ENCODE measurements around the gene IKBKE.

Gene IKBKE

GRCh38 chr1:206468571-206468970, 1.7 kb upstream of the IKBKE start:
- Histone ChIP-seq H3K4me3 (ENCODE audit: insufficient read length, low read depth) (no peak overlapping the region), H3K36me3 (ENCODE audit: insufficient read depth, insufficient read length, low read length) (peaks cover 16% of the 10 kb centered on the region), H3K9ac (ENCODE audit: insufficient read length, low read depth) (no peak overlapping the region), H3K4me1 (ENCODE audit: insufficient read depth, insufficient read length) (peaks cover 26% of the 10 kb centered on the region), H3K27me3 (ENCODE audit: insufficient read depth, insufficient read length) (peaks cover 7% of the 10 kb centered on the region), H3K9me3 (ENCODE audit: insufficient read depth, low read length) (no peaks in the 10 kb centered on the region)
- DNase-seq (ENCODE audit: low read depth, low spot score), result no peak
- TF ChIP-seq SUZ12 (IDR thresholded peaks at IDR 0.05; ENCODE audit: extremely low read depth, insufficient read depth, insufficient read length), result no peak
- TF ChIP-seq YY1 (IDR thresholded peaks at IDR 0.05; ENCODE audit: insufficient read depth, insufficient read length), result no peak
- no peak for TF ChIP-seq ZNF274 (IDR thresholded peaks at IDR 0.05; ENCODE audit: low read depth, low read length)

- H3K4me1 ChIP-seq (ENCODE audit: insufficient read depth, insufficient read length), result peaks cover 26% of the 10 kb centered on the region
- peaks cover 7% of the 10 kb centered on the region for H3K27me3 ChIP-seq (ENCODE audit: insufficient read depth, insufficient read length)
- H3K9ac ChIP-seq (ENCODE audit: insufficient read length, low read depth), result peak overlapping the region; percentile 46
- H3K9me3 ChIP-seq (ENCODE audit: insufficient read depth, low read length), result no peaks in the 10 kb centered on the region
- TF ChIP-seq YY1 (IDR thresholded peaks at IDR 0.05; ENCODE audit: insufficient read depth, insufficient read length) (no peak), SUZ12 (IDR thresholded peaks at IDR 0.05; ENCODE audit: extremely low read depth, insufficient read depth, insufficient read length) (no peak), ZNF274 (IDR thresholded peaks at IDR 0.05; ENCODE audit: low read depth, low read length) (no peak)
- DNase-seq (ENCODE audit: low read depth, low spot score), result no peak
- peaks cover 14% of the 10 kb centered on the region for H3K36me3 ChIP-seq (ENCODE audit: insufficient read depth, insufficient read length, low read length)
- peak overlapping the region; percentile 77 for H3K4me3 ChIP-seq (ENCODE audit: insufficient read length, low read depth)
These were observed 804 bp upstream of the IKBKE start for GRCh38 chr1:206469411-206469932.

- peak overlapping the region; percentile 77 for H3K4me3 ChIP-seq (ENCODE audit: insufficient read length, low read depth)
These were observed 577 bp downstream of the IKBKE start for GRCh38 chr1:206470692-206471414.

GRCh38 chr1:206471415-206471801, 1.1 kb downstream of the IKBKE start:
- Histone ChIP-seq H3K4me1 (ENCODE audit: insufficient read depth, insufficient read length) (peaks cover 26% of the 10 kb centered on the region), H3K27me3 (ENCODE audit: insufficient read depth, insufficient read length) (peaks cover 7% of the 10 kb centered on the region), H3K9ac (ENCODE audit: insufficient read length, low read depth) (peak overlapping the region; percentile 82), H3K36me3 (ENCODE audit: insufficient read depth, insufficient read length, low read length) (peaks cover 29% of the 10 kb centered on the region), H3K9me3 (ENCODE audit: insufficient read depth, low read length) (no peaks in the 10 kb centered on the region), H3K4me3 (ENCODE audit: insufficient read length, low read depth) (peak overlapping the region; percentile 77)
- TF ChIP-seq YY1 (IDR thresholded peaks at IDR 0.05; ENCODE audit: insufficient read depth, insufficient read length) (no peak), ZNF274 (IDR thresholded peaks at IDR 0.05; ENCODE audit: low read depth, low read length) (no peak), SUZ12 (IDR thresholded peaks at IDR 0.05; ENCODE audit: extremely low read depth, insufficient read depth, insufficient read length) (no peak)
- DNase-seq (ENCODE audit: low read depth, low spot score), result no peak

More at GRCh38 chr1:206470692-206471414, 577 bp downstream of the IKBKE start:
- Histone ChIP-seq H3K27me3 (ENCODE audit: insufficient read depth, insufficient read length) (peaks cover 7% of the 10 kb centered on the region), H3K36me3 (ENCODE audit: insufficient read depth, insufficient read length, low read length) (peaks cover 23% of the 10 kb centered on the region), H3K4me1 (ENCODE audit: insufficient read depth, insufficient read length) (peaks cover 26% of the 10 kb centered on the region), H3K9ac (ENCODE audit: insufficient read length, low read depth) (peak overlapping the region; percentile 82), H3K9me3 (ENCODE audit: insufficient read depth, low read length) (no peaks in the 10 kb centered on the region)
- TF ChIP-seq ZNF274 (IDR thresholded peaks at IDR 0.05; ENCODE audit: low read depth, low read length), result no peak
- TF ChIP-seq YY1 (IDR thresholded peaks at IDR 0.05; ENCODE audit: insufficient read depth, insufficient read length), result no peak
- TF ChIP-seq SUZ12 (IDR thresholded peaks at IDR 0.05; ENCODE audit: extremely low read depth, insufficient read depth, insufficient read length), result no peak
- peak; percentile 56 for DNase-seq (ENCODE audit: low read depth, low spot score)

- H3K9ac ChIP-seq (ENCODE audit: insufficient read length, low read depth), result peak overlapping the region; percentile 1
- TF ChIP-seq YY1 (IDR thresholded peaks at IDR 0.05; ENCODE audit: insufficient read depth, insufficient read length) (no peak), ZNF274 (IDR thresholded peaks at IDR 0.05; ENCODE audit: low read depth, low read length) (no peak), SUZ12 (IDR thresholded peaks at IDR 0.05; ENCODE audit: extremely low read depth, insufficient read depth, insufficient read length) (no peak)
- no peak for DNase-seq (ENCODE audit: low read depth, low spot score)
- peaks cover 35% of the 10 kb centered on the region for H3K36me3 ChIP-seq (ENCODE audit: insufficient read depth, insufficient read length, low read length)
- H3K4me1 ChIP-seq (ENCODE audit: insufficient read depth, insufficient read length), result peaks cover 23% of the 10 kb centered on the region
- H3K9me3 ChIP-seq (ENCODE audit: insufficient read depth, low read length), result no peaks in the 10 kb centered on the region
- H3K27me3 ChIP-seq (ENCODE audit: insufficient read depth, insufficient read length), result peaks cover 5% of the 10 kb centered on the region
- H3K4me3 ChIP-seq (ENCODE audit: insufficient read length, low read depth), result no peak overlapping the region
These were observed 1.7 kb downstream of the IKBKE start for GRCh38 chr1:206472024-206472423.

GRCh38 chr1:206472454-206472853, 2.2 kb downstream of the IKBKE start:
- Histone ChIP-seq H3K9ac (ENCODE audit: insufficient read length, low read depth) (peak overlapping the region; percentile 1), H3K4me1 (ENCODE audit: insufficient read depth, insufficient read length) (peaks cover 23% of the 10 kb centered on the region), H3K9me3 (ENCODE audit: insufficient read depth, low read length) (no peaks in the 10 kb centered on the region; the same call in 1 of the 2 replicates), H3K36me3 (ENCODE audit: insufficient read depth, insufficient read length, low read length) (peaks cover 39% of the 10 kb centered on the region), H3K4me3 (ENCODE audit: insufficient read length, low read depth) (no peak overlapping the region), H3K27me3 (ENCODE audit: insufficient read depth, insufficient read length) (peaks cover under 1% of the 10 kb centered on the region)
- TF ChIP-seq SUZ12 (IDR thresholded peaks at IDR 0.05; ENCODE audit: extremely low read depth, insufficient read depth, insufficient read length), result no peak
- no peak for TF ChIP-seq YY1 (IDR thresholded peaks at IDR 0.05; ENCODE audit: insufficient read depth, insufficient read length)
- TF ChIP-seq ZNF274 (IDR thresholded peaks at IDR 0.05; ENCODE audit: low read depth, low read length), result no peak
- DNase-seq (ENCODE audit: low read depth, low spot score), result no peak

- no peak overlapping the region for H3K9ac ChIP-seq (ENCODE audit: insufficient read length, low read depth)
- no peak for TF ChIP-seq YY1 (IDR thresholded peaks at IDR 0.05; ENCODE audit: insufficient read depth, insufficient read length)
- no peak for TF ChIP-seq SUZ12 (IDR thresholded peaks at IDR 0.05; ENCODE audit: extremely low read depth, insufficient read depth, insufficient read length)
- no peak for TF ChIP-seq ZNF274 (IDR thresholded peaks at IDR 0.05; ENCODE audit: low read depth, low read length)
- no peak for DNase-seq (ENCODE audit: low read depth, low spot score)
- H3K9me3 ChIP-seq (ENCODE audit: insufficient read depth, low read length), result no peaks in the 10 kb centered on the region; the same call in 1 of the 2 replicates
- no peaks in the 10 kb centered on the region for H3K27me3 ChIP-seq (ENCODE audit: insufficient read depth, insufficient read length)
- H3K4me1 ChIP-seq (ENCODE audit: insufficient read depth, insufficient read length), result peaks cover 23% of the 10 kb centered on the region
- H3K36me3 ChIP-seq (ENCODE audit: insufficient read depth, insufficient read length, low read length), result peaks cover 43% of the 10 kb centered on the region
- no peak overlapping the region for H3K4me3 ChIP-seq (ENCODE audit: insufficient read length, low read depth)
These were observed 2.6 kb downstream of the IKBKE start for GRCh38 chr1:206472886-206473285.

Data from NT2/D1 (cell line).